ENCODE measurements around the gene INPPL1.

- TF ChIP-seq CTCF (IDR thresholded peaks at IDR 0.05; ENCODE audit: low read depth, low read length) = no peak
- TF ChIP-seq EZH2phosphoT487 (IDR thresholded peaks at IDR 0.05; ENCODE audit: low read depth) = no peak
Observed at GRCh38 chr11:72239313-72239848, 14.8 kb downstream of the INPPL1 start.
